Ovary (tissue), 9 donors: ENCODE measurements around the gene GRIN1. TPM values are rescaled to one million over a fixed set of nuclear protein-coding genes. Genes with fewer than 3 reads are reported as not detected.

ENCODE experiments used
- DNase-seq, 5 donors: peaks; one replicate each; pipeline ENCODE4 v3.0.0-alpha.2; 2019 to 2020
- H3K27ac ChIP-seq, 2 donors: fragments of 200-600 bp; one replicate each; pipeline versions ENCODE4 v1.5.1 to v1.8.0; 2019 to 2022
- H3K27me3 ChIP-seq: fragments of 200-600 bp; one replicate; pipeline ENCODE4 v1.8.0; 2022
- H3K36me3 ChIP-seq: fragments of 200-600 bp; sonication (generic); one replicate; pipeline ENCODE4 v1.5.1; 2019
- H3K4me1 ChIP-seq: one replicate; pipeline ENCODE4 v1.8.1; 2013; ENCODE audit warnings: mild to moderate bottlenecking, moderate library complexity; ENCODE audit not compliant: insufficient read depth
- H3K4me3 ChIP-seq: fragments of 200-600 bp; sonication (generic); one replicate; pipeline ENCODE4 v1.5.1; 2017
- H3K9me3 ChIP-seq, 2 donors: fragments of 200-600 bp in 1 of 2; sonication (generic) in 1 of 2; one replicate each; pipeline versions ENCODE4 v1.5.1 to v1.8.1; 2013 to 2019; ENCODE audit warnings: mild to moderate bottlenecking in 1 of 2, moderate library complexity in 1 of 2
- EP300 ChIP-seq: sonication (generic); formaldehyde crosslinking; IDR thresholded peaks from one replicate; pipeline ENCODE4 v1.6.1; 2017; ENCODE audit warnings: antibody characterized with exemption
- POLR2A ChIP-seq: fragments of 450-650 bp; IDR thresholded peaks from one replicate; pipeline ENCODE4 v1.6.1; 2017; ENCODE audit warnings: antibody characterized with exemption, mild to moderate bottlenecking, moderate library complexity
- WGBS, 3 donors: extraction: QIAGEN DNeasy Blood & Tissue Kit in 1 of 3; methylation state at CpG; one replicate each; pipeline versions ENCODE4 v1.1.5 to v1.1.7; 2013 to 2017; 5-methylcytosine and 5-hydroxymethylcytosine counted together
- intact Hi-C, 4 donors: fragments of 100-400 bp; cut with DNase I; formaldehyde crosslinking; loops; one replicate each; pipeline versions ENCODE4 v1.11.0 to v1.15.1; 2022 to 2023
- polyA plus RNA-seq, 2 donors: library from polyadenylated mRNA; stranded (reverse); fragments of 200-250 nt in 1 of 2; fragments of 350-450 nt in 1 of 2; fragmentation: Illumina TruSeq in 1 of 2; extraction: RNeasy Lipid Tissue Mini Kit (QIAGEN cat#74804) in 1 of 2; gene quantifications; one replicate each; pipeline ENCODE4 v1.2.3, GENCODE V29; 2013 to 2014
- total RNA-seq, 7 donors: library from RNA; depleted of rRNA in 2 of 7; stranded (reverse); fragments of >200 nt in 2 of 7; fragmentation: NEBNext Ultra II Directional in 3 of 7; extraction: Animal tissue kit (Norgen Biotek cat#: 25700) in 3 of 7; gene quantifications; one replicate each; pipeline versions ENCODE4 v1.1.0 to v1.2.4, GENCODE V29; 2016 to 2023
- TF ChIP-seq, protein P1 (sequence below), 3 donors: fragments of 450-650 bp in 2 of 3; fragments of 200-600 bp in 1 of 3; IDR thresholded peaks; one replicate each; pipeline versions ENCODE4 v1.5.1 to v1.8.0; 2016 to 2022; ENCODE audit warnings: antibody characterized with exemption in 3 of 3, mild to moderate bottlenecking in 1 of 3
- donor health status: DM: no; HTN: no; CAD: no; lungs with moderate emphysema.
- donor health status: DM: no; HTN: no; CAD: no.
- donor health status: Bipolar disorder and iron deficiency.
- donor health status: DM: yes; HTN: yes; CAD: no.
- donor health status: DM: no; HTN: no; CAD: no.
- donor health status: DM: yes; HTN: yes; CAD: no.

GRIN1 gene
- total and polyA plus RNA-seq, 9 donors, result 0.15 TPM; not detected in 8

DNA sequence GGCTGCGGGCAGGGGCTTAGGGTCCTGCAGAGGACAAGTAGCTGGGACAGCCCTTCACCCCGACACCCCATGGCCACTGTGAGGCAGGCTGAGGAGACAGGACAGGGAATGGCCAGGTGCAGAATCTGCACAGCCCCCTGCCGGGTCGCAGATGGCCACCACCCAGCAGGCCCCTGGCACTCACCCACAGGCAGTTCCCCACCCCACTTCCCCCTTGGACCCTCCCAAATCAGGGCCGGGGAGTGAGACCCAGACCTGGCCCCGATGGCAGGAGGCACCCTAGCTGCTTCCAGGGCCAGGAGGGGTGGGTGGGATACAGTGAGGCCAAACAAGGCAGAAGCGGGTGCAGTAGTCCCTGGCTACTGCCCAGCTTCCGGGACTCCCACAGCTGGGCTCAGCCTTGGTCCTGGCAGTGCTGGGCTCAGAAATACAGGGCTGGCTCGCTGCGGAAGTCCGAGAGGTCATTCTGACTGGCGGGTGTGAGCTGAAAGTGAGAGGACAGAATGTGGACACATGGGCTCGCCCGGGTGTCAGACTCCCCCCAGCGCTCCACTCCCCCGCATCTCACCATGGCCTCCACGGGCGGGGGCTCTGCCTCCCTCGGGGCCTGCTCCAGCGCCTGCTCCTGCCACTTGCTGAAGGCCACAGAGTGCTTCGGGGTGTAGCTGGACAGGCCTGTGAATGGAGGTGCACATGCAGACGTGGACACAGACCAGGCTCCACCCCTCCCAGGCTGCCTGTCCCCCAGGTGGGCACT, 52.9 kb downstream of the GRIN1 start:
- no peaks in the 10 kb centered on the region for H3K36me3 ChIP-seq
- H3K27ac ChIP-seq, result no peak overlapping the region
- H3K9me3 ChIP-seq, result no peaks in the 10 kb centered on the region
- TF ChIP-seq POLR2A, result no peak
- TF ChIP-seq, protein P1, sequence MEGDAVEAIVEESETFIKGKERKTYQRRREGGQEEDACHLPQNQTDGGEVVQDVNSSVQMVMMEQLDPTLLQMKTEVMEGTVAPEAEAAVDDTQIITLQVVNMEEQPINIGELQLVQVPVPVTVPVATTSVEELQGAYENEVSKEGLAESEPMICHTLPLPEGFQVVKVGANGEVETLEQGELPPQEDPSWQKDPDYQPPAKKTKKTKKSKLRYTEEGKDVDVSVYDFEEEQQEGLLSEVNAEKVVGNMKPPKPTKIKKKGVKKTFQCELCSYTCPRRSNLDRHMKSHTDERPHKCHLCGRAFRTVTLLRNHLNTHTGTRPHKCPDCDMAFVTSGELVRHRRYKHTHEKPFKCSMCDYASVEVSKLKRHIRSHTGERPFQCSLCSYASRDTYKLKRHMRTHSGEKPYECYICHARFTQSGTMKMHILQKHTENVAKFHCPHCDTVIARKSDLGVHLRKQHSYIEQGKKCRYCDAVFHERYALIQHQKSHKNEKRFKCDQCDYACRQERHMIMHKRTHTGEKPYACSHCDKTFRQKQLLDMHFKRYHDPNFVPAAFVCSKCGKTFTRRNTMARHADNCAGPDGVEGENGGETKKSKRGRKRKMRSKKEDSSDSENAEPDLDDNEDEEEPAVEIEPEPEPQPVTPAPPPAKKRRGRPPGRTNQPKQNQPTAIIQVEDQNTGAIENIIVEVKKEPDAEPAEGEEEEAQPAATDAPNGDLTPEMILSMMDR (IDR thresholded peaks at IDR 0.05), result no peak
- no peak for TF ChIP-seq EP300
- DNase-seq, result no peak
- no peaks in the 10 kb centered on the region for H3K27me3 ChIP-seq
- peaks cover 15% of the 10 kb centered on the region for H3K4me1 ChIP-seq
- H3K4me3 ChIP-seq, result no peak overlapping the region
- intact Hi-C loops, result no loop called here
- 49 to 56% (median 54%) methylated on average over 22 of the region's 22 CpGs for WGBS, 3 donors

DNA sequence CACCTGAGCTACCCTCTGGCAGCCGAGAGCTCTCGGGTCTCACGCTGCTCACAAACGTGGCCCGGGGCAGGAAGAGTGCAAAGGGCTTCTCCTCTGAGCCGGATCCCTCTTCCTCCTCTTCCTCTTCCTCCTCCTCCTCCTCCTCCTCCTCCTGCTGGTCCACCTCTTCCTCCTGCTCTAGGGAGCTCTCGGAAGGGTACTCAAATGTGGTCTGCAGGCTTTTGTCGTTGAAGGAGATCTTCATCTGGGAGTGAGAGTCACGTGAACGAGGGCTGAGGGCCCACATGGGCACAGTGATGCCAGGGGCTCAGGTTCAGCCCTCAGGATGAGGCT, 53.5 kb downstream of the GRIN1 start:
- Histone ChIP-seq H3K27ac (no peak overlapping the region), H3K9me3 (no peaks in the 10 kb centered on the region), H3K4me1 (peaks cover 11% of the 10 kb centered on the region), H3K36me3 (no peaks in the 10 kb centered on the region), H3K4me3 (no peak overlapping the region), H3K27me3 (no peaks in the 10 kb centered on the region)
- no peak for DNase-seq
- 80 to 86% (median 81%) methylated on average over 10 of the region's 10 CpGs for WGBS, 3 donors
- no peak for TF ChIP-seq POLR2A
- TF ChIP-seq, protein P1 (IDR thresholded peaks at IDR 0.05), result no peak
- intact Hi-C loops, result no loop called here

DNA sequence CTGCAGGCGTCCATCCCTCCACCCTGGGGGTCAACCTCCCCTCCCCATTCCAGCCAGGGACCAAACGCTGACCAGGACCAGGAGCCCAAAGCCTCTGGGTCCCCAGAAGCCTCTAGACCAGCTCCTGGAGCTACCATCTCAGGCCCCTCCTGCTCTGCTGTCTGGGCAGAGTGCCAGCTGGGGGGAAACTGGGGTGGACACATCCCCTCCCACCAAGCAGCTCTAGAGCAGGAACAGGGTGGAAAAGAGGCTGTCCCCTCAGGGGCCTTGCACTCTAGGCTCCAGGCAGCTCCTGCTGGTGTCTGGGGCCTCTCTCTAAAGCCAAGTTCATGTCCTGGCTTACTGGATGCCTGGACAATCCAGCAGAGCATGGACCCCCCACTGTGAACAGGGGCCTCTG, 53.9 kb downstream of the GRIN1 start:
- 65 to 88% (median 75%) methylated on average over 2 of the region's 2 CpGs for WGBS, 3 donors
- H3K4me1 ChIP-seq, result peaks cover 8% of the 10 kb centered on the region

DNA sequence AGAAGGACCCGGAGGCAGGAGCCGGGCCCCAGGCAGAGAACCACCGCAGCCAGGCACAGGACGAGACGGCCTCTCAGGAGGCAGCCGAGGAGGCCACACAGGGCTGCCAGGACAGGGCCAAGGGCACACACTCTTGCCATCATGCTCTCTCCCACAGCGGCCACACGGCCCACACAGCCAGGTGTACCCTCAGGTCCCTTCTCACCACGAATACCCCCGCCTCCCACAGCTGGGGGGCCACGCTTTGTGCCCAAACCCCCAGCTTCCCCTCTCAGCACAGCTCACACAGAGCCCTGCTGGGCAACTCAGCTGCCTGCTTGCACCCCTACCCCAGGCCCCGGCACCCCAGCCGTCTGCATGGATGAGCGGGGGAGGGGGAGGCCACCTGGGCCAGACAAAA, 54.8 kb downstream of the GRIN1 start:
- Histone ChIP-seq H3K36me3 (no peaks in the 10 kb centered on the region), H3K27ac (no peak overlapping the region), H3K27me3 (no peaks in the 10 kb centered on the region), H3K4me1 (peaks cover 9% of the 10 kb centered on the region), H3K4me3 (no peak overlapping the region), H3K9me3 (no peaks in the 10 kb centered on the region)
- TF ChIP-seq EP300, result no peak
- TF ChIP-seq, protein P1 (IDR thresholded peaks at IDR 0.05), result no peak
- TF ChIP-seq POLR2A, result no peak
- 78 to 83% (median 79%) methylated on average over 14 of the region's 14 CpGs for WGBS, 3 donors
- intact Hi-C loops, result no loop called here
- no peak for DNase-seq

More for the DNA sequence above, 53.9 kb downstream of the GRIN1 start:
- DNase-seq, result no peak
- H3K36me3 ChIP-seq, result no peaks in the 10 kb centered on the region
- no peak overlapping the region for H3K4me3 ChIP-seq
- TF ChIP-seq, protein P1 (IDR thresholded peaks at IDR 0.05), result no peak
- TF ChIP-seq POLR2A (no peak), EP300 (no peak)
- intact Hi-C loops, result no loop called here
- H3K9me3 ChIP-seq, result no peaks in the 10 kb centered on the region
- H3K27ac ChIP-seq, result no peak overlapping the region
- no peaks in the 10 kb centered on the region for H3K27me3 ChIP-seq
